Activated T-cell treated with anti-CD3 and anti-CD28 coated beads, Interleukin-2, amount 50 U/mL, for 48 hours (primary cell): Measurements from ENCODE around the gene MTCH1.
"Not testable (repeated sequence)": the region's sequence is repeated elsewhere in the genome, so short reads cannot be mapped to it uniquely, and the experiment has no call there.

Experiments used
- DNase-seq, 2 experiments: peaks; one replicate each; pipeline ENCODE4 v3.0.0-alpha.2; 2020

MTCH1 gene

GRCh38 chr6:36947570-36948351 lies 38.2 kb downstream of the MTCH1 start:
- peak in 1 of 2 experiments; percentile 44 for DNase-seq

- no peak for DNase-seq
Measured at GRCh38 chr6:36946526-36946925, 39.5 kb downstream of the MTCH1 start.

- no peak for DNase-seq
Measured at GRCh38 chr6:36945301-36945700, 40.7 kb downstream of the MTCH1 start.

GRCh38 chr6:36944650-36945049 lies 41.3 kb downstream of the MTCH1 start:
- DNase-seq: no peak

GRCh38 chr6:36942329-36942728 lies 43.7 kb downstream of the MTCH1 start:
- not testable (repeated sequence) for DNase-seq

- DNase-seq: not testable (repeated sequence)
Measured at GRCh38 chr6:36941561-36941960, 44.4 kb downstream of the MTCH1 start.

GRCh38 chr6:36940027-36940426 lies 46.0 kb downstream of the MTCH1 start:
- no peak for DNase-seq

- not testable (repeated sequence) for DNase-seq
Measured at GRCh38 chr6:36939005-36939404, 47.0 kb downstream of the MTCH1 start.

- no peak for DNase-seq
Measured at GRCh38 chr6:36938536-36938935, 47.5 kb downstream of the MTCH1 start.

GRCh38 chr6:36937896-36938295 lies 48.1 kb downstream of the MTCH1 start:
- no peak for DNase-seq

GRCh38 chr6:36936824-36937223 lies 49.2 kb downstream of the MTCH1 start:
- no peak for DNase-seq

GRCh38 chr6:36934901-36935300 lies 51.1 kb downstream of the MTCH1 start:
- no peak for DNase-seq

- no peak for DNase-seq
Measured at GRCh38 chr6:36933519-36933918, 52.5 kb downstream of the MTCH1 start.

- DNase-seq: no peak
Measured at GRCh38 chr6:36933102-36933501, 52.9 kb downstream of the MTCH1 start.

GRCh38 chr6:36930483-36930882 lies 55.5 kb downstream of the MTCH1 start:
- no peak for DNase-seq

- no peak for DNase-seq
Measured at GRCh38 chr6:36929607-36930006, 56.4 kb downstream of the MTCH1 start.

GRCh38 chr6:36929152-36929551 lies 56.8 kb downstream of the MTCH1 start:
- no peak for DNase-seq

- DNase-seq: no peak
Measured at GRCh38 chr6:36928547-36928918, 57.5 kb downstream of the MTCH1 start.

GRCh38 chr6:36927691-36928546 lies 58.1 kb downstream of the MTCH1 start:
- DNase-seq: no peak

- DNase-seq: no peak
Measured at GRCh38 chr6:36926708-36927513, 59.1 kb downstream of the MTCH1 start.

GRCh38 chr6:36925809-36926208 lies 60.2 kb downstream of the MTCH1 start:
- DNase-seq: peak; percentile 27 to 30

- DNase-seq: no peak
Measured at GRCh38 chr6:36924778-36925374, 61.1 kb downstream of the MTCH1 start.

GRCh38 chr6:36924131-36924530 lies 61.9 kb downstream of the MTCH1 start:
- DNase-seq: no peak
